GM21360 (cell line): Measurements from ENCODE around the gene TEX9.

Experiments used
- ATAC-seq: cut with Tn5 transposase; IDR thresholded peaks from one replicate; pipeline ENCODE4 v1.9.1; 2021; ENCODE audit warnings: mild to moderate bottlenecking, moderate library complexity; ENCODE audit not compliant: unreplicated experiment

The TEX9 gene

DNA sequence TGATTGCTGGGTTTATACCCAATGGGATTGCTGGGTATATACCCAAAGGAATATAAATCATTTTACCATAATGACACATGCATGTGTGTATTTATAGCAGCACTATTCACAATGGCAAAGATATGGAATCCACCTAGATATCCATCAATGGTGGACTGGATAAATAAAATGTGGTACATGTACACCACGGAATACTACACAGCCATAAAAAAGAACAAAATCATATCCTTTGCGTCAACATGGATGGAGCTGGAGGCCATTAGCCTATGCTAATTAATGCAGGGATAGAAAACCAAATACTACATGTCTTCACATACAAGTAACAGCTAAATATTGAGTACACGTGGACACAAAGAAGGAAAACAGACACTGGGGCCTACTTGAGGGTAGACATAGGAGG lies 77.1 kb downstream of the TEX9 start:
- no peak for ATAC-seq

- no peak for ATAC-seq
Measured at GRCh38 chr15:56445746-56446145, 80.5 kb downstream of the TEX9 start.

DNA sequence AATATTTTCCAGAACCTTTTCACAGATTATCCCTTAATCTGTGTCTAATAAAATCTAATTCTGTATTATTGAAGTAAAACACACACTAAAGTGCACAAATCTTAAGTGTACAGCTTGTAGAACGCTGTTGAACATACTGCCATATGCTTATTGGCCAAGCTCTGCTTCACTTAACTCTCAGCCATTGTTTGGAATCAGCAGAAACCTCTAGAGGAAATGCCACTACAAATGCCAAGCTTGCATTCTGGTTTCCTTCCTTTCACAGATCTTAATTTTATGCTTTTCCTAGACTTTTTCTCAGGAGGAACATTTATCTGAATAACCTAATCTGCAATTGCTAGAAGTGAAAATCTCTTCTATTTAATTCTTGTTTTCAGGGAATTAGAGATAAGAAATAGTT lies 89.6 kb downstream of the TEX9 start:
- no peak for ATAC-seq

- no peak for ATAC-seq
Measured at GRCh38 chr15:56456229-56456628, 91.0 kb downstream of the TEX9 start.

- ATAC-seq: no peak
Measured at GRCh38 chr15:56459096-56459495, 93.9 kb downstream of the TEX9 start.

GRCh38 chr15:56460071-56460470 lies 94.8 kb downstream of the TEX9 start:
- no peak for ATAC-seq

DNA sequence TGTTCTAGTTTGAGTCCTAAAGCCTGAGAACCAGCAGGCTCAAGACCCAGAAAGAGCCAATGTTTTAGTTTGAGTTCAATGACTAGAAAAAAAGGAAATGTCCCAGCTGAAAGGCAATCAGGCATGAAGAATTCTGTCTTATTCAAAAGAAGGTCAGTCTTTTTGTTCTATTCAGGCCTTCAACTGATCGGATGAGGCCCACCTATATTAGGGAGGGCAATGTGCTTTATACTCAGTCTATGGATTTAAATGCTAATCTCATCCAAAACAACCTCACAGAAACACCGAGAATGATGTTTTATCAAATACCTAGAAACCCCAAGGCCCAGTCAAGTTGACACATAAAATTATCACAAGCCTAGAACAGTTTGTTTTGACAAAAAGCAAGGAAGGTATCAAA lies 95.7 kb downstream of the TEX9 start:
- no peak for ATAC-seq

DNA sequence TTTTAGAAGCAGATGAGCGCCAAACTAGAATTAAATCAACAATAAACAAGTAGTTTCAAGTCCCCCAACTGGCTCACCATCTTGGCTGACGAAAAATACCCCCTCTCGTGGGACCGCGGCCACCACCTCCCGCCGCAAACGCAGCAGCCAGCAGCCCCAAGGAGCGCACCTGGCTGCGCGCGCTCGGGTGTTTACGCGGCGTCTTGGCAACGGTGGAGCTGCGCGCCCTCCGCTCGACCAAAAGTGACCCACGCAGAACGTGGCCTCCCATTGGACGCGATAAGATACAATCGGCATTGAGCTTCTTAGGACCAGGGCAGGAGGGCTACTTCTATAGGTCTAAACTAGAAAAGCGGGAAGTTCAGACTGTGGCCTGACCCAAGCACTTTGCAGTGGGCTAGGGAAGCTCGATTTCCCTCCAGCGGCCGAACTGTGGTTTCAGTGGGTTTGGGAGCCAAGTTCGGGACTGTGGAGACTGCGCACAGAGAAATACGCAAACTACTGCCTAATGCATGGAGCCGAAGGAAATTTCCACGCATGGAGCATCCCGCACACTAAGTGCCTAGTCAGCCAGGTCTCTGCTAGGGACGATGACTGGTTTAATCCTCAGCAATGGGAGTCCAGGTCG lies 99.8 kb downstream of the TEX9 start, which contains the start of gene MNS1:
TSS of gene MNS1 (minus strand) at position 245 of the 628 bp plus-strand sequence. CDS start at position 80, 165 bp downstream.
- ATAC-seq: peak; percentile 98

DNA sequence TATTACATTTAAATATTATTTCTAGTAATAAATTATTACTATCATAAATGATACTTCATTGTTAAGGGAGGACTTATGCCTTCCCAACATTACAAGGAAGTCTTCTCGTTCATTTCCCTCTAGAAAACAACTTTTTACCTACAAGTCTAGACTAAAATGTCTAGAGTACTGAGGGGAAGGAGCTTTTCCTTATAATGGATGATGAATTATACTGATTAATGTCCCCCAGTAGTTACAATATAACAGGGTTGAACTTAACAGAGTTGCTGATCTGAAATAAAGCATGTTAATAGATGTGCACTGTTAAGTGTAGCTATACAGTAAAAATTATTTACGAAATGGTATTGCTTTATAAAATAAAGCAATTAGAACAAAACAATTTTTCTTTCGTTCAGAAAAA lies 102.4 kb downstream of the TEX9 start:
- no peak for ATAC-seq

DNA sequence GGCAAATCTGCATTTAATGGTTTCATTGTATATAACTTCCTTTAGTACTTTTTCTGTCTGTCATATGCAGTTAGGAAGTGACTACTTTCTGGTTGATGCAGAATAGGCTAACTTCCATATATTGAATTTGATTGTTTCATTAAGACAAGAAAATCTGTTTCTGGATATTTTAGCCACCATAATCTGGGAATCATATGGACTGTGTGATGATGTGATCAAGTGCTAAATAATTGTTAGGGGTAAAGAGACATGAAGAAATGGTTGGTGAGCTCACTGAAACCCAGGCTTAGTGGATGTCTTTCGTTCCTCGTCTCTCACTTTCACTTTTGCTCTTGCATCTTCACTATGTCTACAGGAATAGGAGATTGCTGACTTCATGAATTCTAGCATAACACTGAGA lies 103.2 kb downstream of the TEX9 start:
- no peak for ATAC-seq

GRCh38 chr15:56469483-56469882 lies 104.3 kb downstream of the TEX9 start:
- ATAC-seq: no peak

- no peak for ATAC-seq
Measured at GRCh38 chr15:56471440-56472069, 106.3 kb downstream of the TEX9 start.

DNA sequence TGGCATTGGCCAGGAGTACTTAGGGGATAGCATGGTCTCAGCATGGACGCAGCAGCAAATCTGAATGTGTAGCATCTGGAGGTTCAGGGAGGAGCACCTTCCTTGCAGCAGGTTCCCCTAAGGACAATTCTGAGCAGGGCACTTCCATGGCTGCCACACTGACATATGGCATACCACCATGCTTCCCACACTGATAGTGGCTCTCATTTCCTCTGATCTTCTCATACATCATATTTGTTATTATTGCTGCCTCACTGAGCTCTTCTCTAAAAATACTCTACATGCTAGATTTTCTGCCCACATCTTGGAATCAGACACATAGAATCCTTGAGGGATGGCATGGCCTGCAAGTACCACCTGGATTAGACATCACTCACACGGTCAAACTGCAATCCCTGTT lies 107.1 kb downstream of the TEX9 start:
- ATAC-seq: no peak

GRCh38 chr15:56473017-56473416 lies 107.8 kb downstream of the TEX9 start:
- no peak for ATAC-seq

GRCh38 chr15:56475351-56475750 lies 110.1 kb downstream of the TEX9 start:
- ATAC-seq: no peak
